Effector memory CD4-positive, alpha-beta T cell (primary cell): ENCODE measurements around the gene AOPEP.

Experiments
- DNase-seq, 3 donors: peaks; one replicate each; pipeline ENCODE4 v3.0.0-alpha.2; 2020
- H3K27ac ChIP-seq: 2 replicates; pipeline ENCODE4 v1.7.0; 2013; ENCODE audit warnings: mild to moderate bottlenecking, low read length, moderate library complexity; ENCODE audit not compliant: insufficient read depth, poor library complexity, severe bottlenecking
- H3K27me3 ChIP-seq: replicated peaks from 2 replicates; pipeline ENCODE4 v1.7.0; 2013; ENCODE audit warnings: mild to moderate bottlenecking, low read length; ENCODE audit not compliant: insufficient read depth, control insufficient read depth, poor library complexity, severe bottlenecking
- H3K36me3 ChIP-seq: 2 replicates; pipeline ENCODE4 v1.7.0; 2013; ENCODE audit warnings: mild to moderate bottlenecking, low read length, moderate library complexity; ENCODE audit not compliant: control insufficient read depth, insufficient read depth
- H3K4me1 ChIP-seq: 2 replicates; pipeline ENCODE4 v1.7.0; 2013; ENCODE audit warnings: low read length, mild to moderate bottlenecking; ENCODE audit not compliant: control insufficient read depth, insufficient read depth, poor library complexity, severe bottlenecking
- H3K4me3 ChIP-seq: 2 replicates; pipeline ENCODE4 v1.7.0; 2013; ENCODE audit warnings: low read length, low read depth, mild to moderate bottlenecking; ENCODE audit not compliant: insufficient read depth, poor library complexity, severe bottlenecking
- H3K9me3 ChIP-seq: 2 replicates; pipeline ENCODE4 v1.7.0; 2013; ENCODE audit warnings: mild to moderate bottlenecking, low read length, moderate library complexity; ENCODE audit not compliant: control insufficient read depth

The AOPEP gene

DNA sequence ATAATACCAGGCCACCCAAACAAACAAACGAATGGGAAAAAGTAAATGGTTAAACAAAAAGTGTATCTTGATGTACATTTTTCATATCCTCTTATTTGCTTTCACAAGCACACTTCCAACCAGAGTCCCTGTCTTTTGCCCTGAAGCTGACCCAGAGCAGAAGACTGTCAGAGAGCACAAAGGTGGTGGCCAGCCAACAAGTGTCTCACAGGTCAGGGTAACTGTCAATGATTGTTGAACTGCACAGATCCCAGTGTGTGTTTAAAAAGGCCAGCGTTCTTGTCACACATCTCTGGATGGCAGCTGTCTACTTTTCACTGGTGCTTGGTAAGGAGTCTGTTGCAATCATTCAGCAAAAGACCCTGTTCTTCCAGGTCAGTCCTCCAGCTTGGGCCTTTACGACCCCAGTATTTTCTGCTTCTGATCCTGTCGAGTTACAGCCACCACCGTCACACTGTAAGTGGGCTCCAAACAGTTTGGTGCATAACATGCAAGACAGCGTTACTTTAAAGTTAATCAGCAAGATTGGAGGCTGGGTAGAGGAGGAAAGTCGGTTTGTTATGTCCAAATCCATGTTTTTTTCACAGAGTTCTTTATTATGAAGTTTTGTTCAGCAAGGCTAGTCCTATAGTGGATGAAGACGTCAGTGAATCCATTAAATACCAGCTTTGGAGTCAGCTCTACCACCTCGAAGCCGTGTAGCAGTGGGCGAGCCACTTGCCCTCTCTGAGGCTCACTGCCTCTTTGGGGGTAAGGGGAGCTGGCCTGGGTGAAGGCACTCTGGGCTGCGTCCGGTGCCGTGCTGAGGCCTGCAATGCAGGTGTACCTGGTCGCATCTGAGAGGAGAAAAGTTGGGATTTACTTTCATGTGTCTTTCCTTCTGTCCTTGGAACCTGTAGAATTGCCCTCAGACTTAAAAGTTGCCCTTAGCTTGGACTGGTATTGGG is 265.7 kb downstream of the AOPEP start:
- no peak overlapping the region for H3K4me3 ChIP-seq
- H3K27ac ChIP-seq, result no peak overlapping the region
- no peaks in the 10 kb centered on the region for H3K36me3 ChIP-seq
- H3K9me3 ChIP-seq, result no peaks in the 10 kb centered on the region
- DNase-seq, result no peak
- H3K27me3 ChIP-seq, result no peaks in the 10 kb centered on the region
- H3K4me1 ChIP-seq, result no peaks in the 10 kb centered on the region

DNA sequence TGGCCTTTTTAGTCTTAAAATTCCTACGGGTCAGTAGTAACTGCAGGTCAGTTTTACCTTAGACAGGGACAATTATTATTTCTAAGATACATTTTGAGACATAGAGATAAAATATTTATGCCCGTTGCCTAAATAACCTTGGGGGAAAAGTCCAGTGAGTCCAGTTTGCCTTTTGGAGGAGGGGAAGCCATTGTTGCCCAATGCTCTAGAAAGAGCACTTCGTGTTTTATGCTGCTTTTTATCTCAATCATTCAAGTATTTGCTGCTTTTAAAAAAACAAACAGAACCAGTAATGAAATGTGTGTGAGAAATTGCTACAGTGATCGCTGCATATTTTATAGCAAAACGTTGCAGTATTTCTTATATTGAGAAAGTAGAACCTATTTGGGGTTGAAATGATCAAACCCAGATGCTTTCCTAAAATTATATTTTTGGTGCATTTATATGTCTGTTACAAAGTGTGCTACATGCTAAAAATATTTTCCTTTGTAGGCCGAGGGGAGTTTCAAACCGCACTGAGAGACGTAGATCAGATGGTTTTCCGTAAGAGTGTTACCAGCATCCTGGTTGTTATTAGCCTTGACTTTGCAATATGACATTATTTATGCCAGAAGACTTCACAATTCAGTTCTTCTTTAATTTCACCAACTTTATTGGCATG is 266.8 kb downstream of the AOPEP start:
- no peaks in the 10 kb centered on the region for H3K36me3 ChIP-seq
- H3K4me1 ChIP-seq, result no peaks in the 10 kb centered on the region
- H3K9me3 ChIP-seq, result no peaks in the 10 kb centered on the region
- no peak for DNase-seq
- no peak overlapping the region for H3K27ac ChIP-seq
- no peak overlapping the region for H3K4me3 ChIP-seq
- H3K27me3 ChIP-seq, result no peaks in the 10 kb centered on the region

DNA sequence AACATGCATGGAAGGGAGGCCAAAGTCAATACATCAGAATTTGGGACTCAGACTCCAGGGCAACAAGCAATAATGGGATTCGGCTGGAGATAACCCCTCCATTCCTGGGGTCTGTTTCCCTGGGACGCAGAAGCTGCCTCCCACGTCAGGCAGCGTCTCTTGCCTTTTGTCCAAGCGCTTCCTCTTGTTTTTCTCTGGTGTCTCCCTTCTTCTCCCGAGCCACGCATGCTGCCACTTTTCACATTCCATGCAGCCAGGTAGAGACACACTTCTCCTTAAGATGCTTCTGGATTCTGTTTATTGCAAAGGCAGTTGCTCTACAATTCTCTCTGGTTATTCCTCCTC is 267.3 kb downstream of the AOPEP start:
- Histone ChIP-seq H3K4me3 (no peak overlapping the region), H3K36me3 (no peaks in the 10 kb centered on the region), H3K27ac (no peak overlapping the region), H3K9me3 (no peaks in the 10 kb centered on the region), H3K4me1 (no peaks in the 10 kb centered on the region), H3K27me3 (no peaks in the 10 kb centered on the region)
- DNase-seq, result no peak

DNA sequence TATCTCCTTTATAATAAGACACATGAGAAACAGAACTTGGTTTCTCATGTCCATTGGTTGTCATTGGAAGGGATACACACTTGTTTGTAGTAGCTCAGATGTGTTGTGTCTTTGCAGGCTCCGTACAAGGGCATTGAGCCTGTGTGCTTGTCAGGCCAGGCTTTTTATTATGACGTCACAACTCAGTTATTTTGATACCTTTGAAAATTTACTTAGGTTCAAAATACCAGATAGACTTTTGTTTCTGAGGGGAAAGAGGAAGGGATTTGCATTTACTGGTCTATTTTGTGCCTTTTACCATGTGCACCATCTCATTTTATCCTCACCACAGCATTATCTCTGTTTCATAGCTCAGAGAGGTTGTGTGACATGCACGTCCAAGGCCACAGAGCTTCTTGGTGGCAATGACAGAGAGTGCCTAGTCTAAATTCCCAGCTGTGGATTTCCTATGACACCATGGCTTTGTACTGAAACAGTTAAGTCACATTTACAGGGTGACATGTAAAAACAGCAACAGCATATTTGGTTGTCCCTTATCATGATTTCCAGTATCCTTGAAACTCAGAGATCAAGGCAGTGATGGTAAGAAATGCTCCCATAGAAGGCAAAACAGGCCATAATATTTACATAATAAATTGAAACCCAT is 268.7 kb downstream of the AOPEP start:
- no peak for DNase-seq
- H3K27ac ChIP-seq, result no peak overlapping the region
- no peaks in the 10 kb centered on the region for H3K36me3 ChIP-seq
- no peaks in the 10 kb centered on the region for H3K4me1 ChIP-seq
- no peak overlapping the region for H3K4me3 ChIP-seq
- no peaks in the 10 kb centered on the region for H3K9me3 ChIP-seq
- H3K27me3 ChIP-seq, result no peaks in the 10 kb centered on the region

DNA sequence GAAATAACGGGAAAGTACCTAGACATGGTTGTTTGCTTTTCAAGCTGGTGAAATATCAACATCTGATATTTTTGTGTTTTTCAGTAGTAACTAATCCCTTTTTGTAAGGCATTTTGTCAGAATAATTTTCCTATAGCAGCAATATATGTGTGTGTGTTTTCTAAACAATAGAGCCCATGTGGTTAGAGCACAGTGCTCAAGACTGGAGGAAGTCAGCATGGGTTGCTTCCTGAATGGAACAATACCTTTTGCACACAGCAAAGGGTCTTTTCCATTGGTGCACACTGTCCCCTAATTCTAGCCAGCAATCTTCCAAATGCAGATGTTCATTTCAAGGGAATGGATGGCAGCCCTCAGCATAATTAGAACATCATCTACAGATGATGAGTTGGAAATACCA is 270.1 kb downstream of the AOPEP start:
- H3K36me3 ChIP-seq, result no peaks in the 10 kb centered on the region
- no peaks in the 10 kb centered on the region for H3K9me3 ChIP-seq
- H3K4me3 ChIP-seq, result no peak overlapping the region
- no peaks in the 10 kb centered on the region for H3K4me1 ChIP-seq
- peaks cover 4% of the 10 kb centered on the region for H3K27me3 ChIP-seq
- no peak overlapping the region for H3K27ac ChIP-seq
- no peak for DNase-seq

DNA sequence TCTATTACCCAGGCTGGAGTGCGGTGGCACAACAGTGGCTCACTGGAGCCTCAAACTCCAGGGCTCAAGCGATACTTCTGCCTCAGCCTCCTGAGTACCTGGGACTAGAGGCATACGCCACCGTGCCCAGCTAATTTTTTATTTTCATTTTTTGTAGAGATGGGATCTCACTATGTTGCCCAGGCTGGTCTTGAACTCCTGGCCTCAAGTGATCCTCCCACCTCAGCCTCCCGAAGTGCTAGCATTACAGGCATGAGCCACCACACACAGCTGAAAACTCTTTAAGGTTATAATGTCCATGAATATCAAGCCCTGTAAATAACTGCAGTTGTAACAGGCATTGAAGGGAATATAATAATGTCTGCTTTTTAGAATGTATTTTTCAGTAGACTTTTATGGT is 271.2 kb downstream of the AOPEP start:
- Histone ChIP-seq H3K27ac (no peak overlapping the region), H3K27me3 (peaks cover 8% of the 10 kb centered on the region), H3K36me3 (no peaks in the 10 kb centered on the region), H3K4me3 (no peak overlapping the region), H3K4me1 (no peaks in the 10 kb centered on the region), H3K9me3 (no peaks in the 10 kb centered on the region)
- no peak for DNase-seq

DNA sequence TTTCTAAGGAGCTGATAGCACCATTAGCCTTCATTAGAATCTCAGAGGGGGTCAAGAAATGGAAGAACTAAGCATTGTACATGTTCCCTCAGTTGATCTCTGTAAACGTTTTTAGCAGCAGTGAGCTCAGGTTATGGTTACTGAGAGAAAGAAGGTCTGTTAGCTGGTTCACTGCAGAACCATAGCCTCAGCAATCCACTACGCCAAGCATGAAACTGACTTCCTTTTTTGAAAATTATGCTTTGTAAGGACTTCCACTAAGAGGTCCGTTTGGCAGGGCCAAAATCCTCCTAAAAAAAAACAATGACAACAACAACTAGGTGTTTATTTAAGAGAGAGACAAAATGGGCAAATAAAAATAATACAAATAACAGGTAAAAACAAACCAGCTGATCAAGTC is 273.3 kb downstream of the AOPEP start:
- no peak overlapping the region for H3K4me3 ChIP-seq
- H3K36me3 ChIP-seq, result no peaks in the 10 kb centered on the region
- no peak overlapping the region for H3K27ac ChIP-seq
- peaks cover 8% of the 10 kb centered on the region for H3K4me1 ChIP-seq
- H3K27me3 ChIP-seq, result peaks cover 15% of the 10 kb centered on the region
- no peaks in the 10 kb centered on the region for H3K9me3 ChIP-seq
- no peak for DNase-seq

DNA sequence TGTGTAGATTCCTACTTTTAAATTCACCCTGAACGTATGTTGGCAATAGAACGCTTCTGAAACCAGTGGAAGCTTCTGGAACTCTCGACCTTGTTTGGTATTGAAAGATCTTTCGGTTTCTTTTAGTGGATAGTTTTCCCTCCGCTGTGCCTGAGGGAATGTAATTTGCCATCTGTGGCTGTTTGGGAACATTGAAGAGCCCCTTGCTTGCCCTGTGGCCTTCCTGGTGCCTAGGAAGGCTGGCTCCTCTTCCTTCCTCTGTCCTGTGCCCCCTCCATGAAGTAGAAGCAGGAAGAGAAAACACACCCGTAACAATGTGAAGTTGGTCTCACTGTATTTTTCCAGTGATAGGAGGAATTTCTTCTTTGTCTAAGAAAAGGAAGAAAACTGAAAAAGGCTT is 274.3 kb downstream of the AOPEP start:
- peaks cover 15% of the 10 kb centered on the region for H3K27me3 ChIP-seq
- peaks cover 11% of the 10 kb centered on the region for H3K4me1 ChIP-seq
- H3K36me3 ChIP-seq, result no peaks in the 10 kb centered on the region
- H3K4me3 ChIP-seq, result no peak overlapping the region
- DNase-seq, result no peak
- H3K27ac ChIP-seq, result no peak overlapping the region
- no peaks in the 10 kb centered on the region for H3K9me3 ChIP-seq

DNA sequence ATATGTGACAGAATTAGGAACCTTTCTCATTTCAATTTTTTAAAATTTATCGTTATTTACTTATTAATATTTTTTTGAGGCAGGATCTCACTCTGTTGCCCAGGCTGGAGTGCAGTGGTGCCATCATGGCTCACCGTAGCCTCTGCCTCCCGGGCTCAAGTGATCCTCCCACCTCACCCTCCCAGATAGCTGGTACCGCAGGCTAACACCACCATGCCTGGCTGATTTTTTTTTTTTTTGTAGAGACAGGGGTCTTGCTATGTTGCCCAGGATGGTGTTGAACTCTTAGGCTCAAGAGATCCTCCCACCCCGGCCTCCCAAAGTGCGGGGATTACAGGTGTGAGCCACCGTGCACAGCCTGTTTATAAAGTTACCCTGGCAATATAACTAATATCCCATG is 275.2 kb downstream of the AOPEP start:
- Histone ChIP-seq H3K4me3 (no peak overlapping the region), H3K36me3 (no peaks in the 10 kb centered on the region), H3K27ac (no peak overlapping the region), H3K4me1 (peaks cover 11% of the 10 kb centered on the region), H3K9me3 (no peaks in the 10 kb centered on the region), H3K27me3 (peaks cover 15% of the 10 kb centered on the region)
- no peak for DNase-seq
